IMR-90 (cell line): ENCODE measurements around the gene EPN1.

Experiments used
- BHLHE40 ChIP-seq: fragments of 150-350 bp; IDR thresholded peaks from 2 replicates; pipeline ENCODE4 v1.6.1; 2016; ENCODE audit warnings: mild to moderate bottlenecking, low read depth, low read length
- CEBPB ChIP-seq: IDR thresholded peaks from 2 replicates; pipeline ENCODE4 v1.6.1; 2012; ENCODE audit warnings: low read depth, low read length, improper control_type of control experiment
- CHD1 ChIP-seq: IDR thresholded peaks from 2 replicates; pipeline ENCODE4 v1.6.1; 2012; ENCODE audit warnings: low read depth, low read length, improper control_type of control experiment
- CTCF ChIP-seq: conservative IDR thresholded peaks from 2 replicates; pipeline ENCODE4 v1.5.1; 2012; ENCODE audit warnings: mild to moderate bottlenecking, low read depth, low read length, improper control_type of control experiment
- ELK1 ChIP-seq: fragments of 150-350 bp; IDR thresholded peaks from 2 replicates; pipeline ENCODE4 v1.6.1; 2016; ENCODE audit warnings: low read depth, mild to moderate bottlenecking, low read length, moderate library complexity, borderline replicate concordance
- FOS ChIP-seq: fragments of 150-350 bp; IDR thresholded peaks from 2 replicates; pipeline ENCODE4 v1.6.1; 2016; ENCODE audit warnings: low read depth, low read length
- MAFK ChIP-seq: IDR thresholded peaks from 2 replicates; pipeline ENCODE4 v1.6.1; 2012; ENCODE audit warnings: low read depth, low read length, improper control_type of control experiment
- MAZ ChIP-seq: IDR thresholded peaks from 2 replicates; pipeline ENCODE4 v1.6.1; 2012; ENCODE audit warnings: low read depth, mild to moderate bottlenecking, low read length, improper control_type of control experiment, moderate library complexity, borderline replicate concordance
- MXI1 ChIP-seq: IDR thresholded peaks from 2 replicates; pipeline ENCODE4 v1.6.1; 2012; ENCODE audit warnings: low read depth, mild to moderate bottlenecking, low read length, moderate library complexity, borderline replicate concordance
- POLR2A ChIP-seq: IDR thresholded peaks from 2 replicates; pipeline ENCODE4 v1.6.1; 2012; ENCODE audit warnings: mild to moderate bottlenecking, low read depth, low read length
- RAD21 ChIP-seq: IDR thresholded peaks from 2 replicates; pipeline ENCODE4 v1.6.1; 2012; ENCODE audit warnings: low read length, improper control_type of control experiment
- RCOR1 ChIP-seq: IDR thresholded peaks from 2 replicates; pipeline ENCODE4 v1.6.1; 2012; ENCODE audit warnings: mild to moderate bottlenecking, low read length, improper control_type of control experiment; ENCODE audit not compliant: insufficient replicate concordance
- SMC3 ChIP-seq: fragments of 150-350 bp; IDR thresholded peaks from 2 replicates; pipeline ENCODE4 v1.6.1; 2016; ENCODE audit warnings: low read depth, mild to moderate bottlenecking, antibody characterized with exemption, low read length, moderate library complexity
- USF2 ChIP-seq: fragments of 150-350 bp; IDR thresholded peaks from 2 replicates; pipeline ENCODE4 v1.6.1; 2017; ENCODE audit warnings: mild to moderate bottlenecking, antibody characterized with exemption, low read length, low read depth

GRCh38 chr19:55644842-55645511, 30.0 kb upstream of the EPN1 start:
- TF ChIP-seq MXI1 (no peak), CTCF (no peak), POLR2A (no peak), SMC3 (no peak), RCOR1 (no peak), MAZ (no peak), RAD21 (no peak), CEBPB (no peak), CHD1 (no peak), ELK1 (no peak), FOS (no peak), BHLHE40 (no peak), USF2 (no peak), MAFK (no peak)
